Right lobe of liver (tissue), 4 donors: ENCODE measurements around the gene PHOSPHO1.

Experiments
- POLR2A ChIP-seq: fragments of 450-650 bp; IDR thresholded peaks from one replicate; pipeline ENCODE4 v1.6.1; 2017; ENCODE audit warnings: antibody characterized with exemption, mild to moderate bottlenecking
- TF ChIP-seq, protein P1 (sequence below), 4 donors: fragments of 200-600 bp in 3 of 4; fragments of 450-650 bp in 1 of 4; IDR thresholded peaks; one replicate each; pipeline versions ENCODE4 v1.5.1 to v1.8.0; 2016 to 2022; ENCODE audit warnings: antibody characterized with exemption in 4 of 4, mild to moderate bottlenecking in 2 of 4
- donor health status: DM: no; HTN: no; CAD: no.
- donor health status: DM: no; HTN: no; CAD: no.
- donor health status: DM: no; HTN: yes; CAD: no.

DNA sequence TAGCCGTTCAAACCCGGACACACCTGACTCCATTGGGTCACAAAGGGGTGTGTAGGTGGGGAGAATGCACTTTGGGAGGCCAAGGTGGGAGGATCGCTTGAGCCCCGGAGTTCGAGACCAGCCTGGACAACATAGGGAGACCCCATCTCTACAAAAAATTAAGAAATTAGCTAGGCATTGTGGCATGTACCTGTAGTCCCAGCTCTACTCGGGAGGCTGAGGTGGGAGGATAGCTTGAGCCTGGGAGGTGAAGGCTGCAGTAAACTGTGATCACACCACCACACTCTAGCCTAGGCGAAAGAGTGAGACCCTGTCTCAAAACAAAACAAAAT is 942 bp upstream of the PHOSPHO1 start:
- no peak for TF ChIP-seq POLR2A
- TF ChIP-seq, protein P1, sequence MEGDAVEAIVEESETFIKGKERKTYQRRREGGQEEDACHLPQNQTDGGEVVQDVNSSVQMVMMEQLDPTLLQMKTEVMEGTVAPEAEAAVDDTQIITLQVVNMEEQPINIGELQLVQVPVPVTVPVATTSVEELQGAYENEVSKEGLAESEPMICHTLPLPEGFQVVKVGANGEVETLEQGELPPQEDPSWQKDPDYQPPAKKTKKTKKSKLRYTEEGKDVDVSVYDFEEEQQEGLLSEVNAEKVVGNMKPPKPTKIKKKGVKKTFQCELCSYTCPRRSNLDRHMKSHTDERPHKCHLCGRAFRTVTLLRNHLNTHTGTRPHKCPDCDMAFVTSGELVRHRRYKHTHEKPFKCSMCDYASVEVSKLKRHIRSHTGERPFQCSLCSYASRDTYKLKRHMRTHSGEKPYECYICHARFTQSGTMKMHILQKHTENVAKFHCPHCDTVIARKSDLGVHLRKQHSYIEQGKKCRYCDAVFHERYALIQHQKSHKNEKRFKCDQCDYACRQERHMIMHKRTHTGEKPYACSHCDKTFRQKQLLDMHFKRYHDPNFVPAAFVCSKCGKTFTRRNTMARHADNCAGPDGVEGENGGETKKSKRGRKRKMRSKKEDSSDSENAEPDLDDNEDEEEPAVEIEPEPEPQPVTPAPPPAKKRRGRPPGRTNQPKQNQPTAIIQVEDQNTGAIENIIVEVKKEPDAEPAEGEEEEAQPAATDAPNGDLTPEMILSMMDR (IDR thresholded peaks at IDR 0.05), result no peak
